IMR-90 (cell line): Measurements from ENCODE around the gene ANXA3. TPM values are rescaled to one million over a fixed set of nuclear protein-coding genes. Genes with fewer than 3 reads are reported as not detected.

Source experiments
- ATAC-seq: fragments of 200-7000 bp; cut with Tn5 transposase; 2 replicates; pipeline ENCODE4 v1.9.1; 2020; ENCODE audit warnings: low read depth, mild to moderate bottlenecking, moderate library complexity
- BruUV-seq: library from RNA; stranded (reverse); fragments of 400-500 nt; replicated peaks from 2 replicates; lab custom pipeline; 2021; lab: Mats Ljungman, UMichigan
- CTCF ChIA-PET: fragments of 300-600 bp; formaldehyde crosslinking; extraction: SDS; loops from one replicate; lab custom pipeline; 2021; ENCODE audit warnings: antibody characterized with exemption; lab: Yijun Ruan, JAX
- POLR2A ChIA-PET: fragments of 300-600 bp; sonication (Branson Sonifier 250); formaldehyde crosslinking; loops from one replicate; lab custom pipeline; 2022; ENCODE audit warnings: antibody characterized with exemption; ENCODE audit not compliant: unreplicated experiment; lab: Charles Lee
- DNase-seq: peaks from one replicate; pipeline ENCODE4 v3.0.0; 2013
- H2AFZ ChIP-seq: replicated peaks from 2 replicates; pipeline ENCODE3; 2013; ENCODE audit warnings: low read length, mild to moderate bottlenecking; ENCODE audit not compliant: poor library complexity
- H2AK5ac ChIP-seq: 2 replicates; pipeline ENCODE4 v1.6.1; 2013; ENCODE audit warnings: low read depth, low read length, inconsistent platforms
- H2AK9ac ChIP-seq: replicated peaks from 2 replicates; pipeline ENCODE3; 2013; ENCODE audit warnings: mild to moderate bottlenecking, low read depth, low read length, moderate library complexity; ENCODE audit not compliant: poor library complexity
- H2BK120ac ChIP-seq: 2 replicates; pipeline ENCODE4 v1.6.1; 2013; ENCODE audit warnings: low read depth, low read length, inconsistent platforms
- H2BK15ac ChIP-seq: 3 replicates; pipeline ENCODE4 v1.6.1; 2013; ENCODE audit warnings: low read depth, low read length, inconsistent platforms
- H2BK20ac ChIP-seq: 2 replicates; pipeline ENCODE4 v1.6.1; 2013; ENCODE audit warnings: low read depth, mild to moderate bottlenecking, inconsistent platforms, low read length, moderate library complexity
- H2BK5ac ChIP-seq: 2 replicates; pipeline ENCODE4 v1.6.1; 2013; ENCODE audit warnings: mild to moderate bottlenecking, low read depth, low read length, inconsistent platforms; ENCODE audit not compliant: poor library complexity, severe bottlenecking
- H3K14ac ChIP-seq: replicated peaks from 2 replicates; pipeline ENCODE4 v1.6.1; 2013; ENCODE audit warnings: low read depth, low read length, inconsistent platforms
- H3K18ac ChIP-seq: 2 replicates; pipeline ENCODE4 v1.6.1; 2013; ENCODE audit warnings: low read depth, low read length, control low read depth
- H3K23ac ChIP-seq: 2 replicates; pipeline ENCODE4 v1.6.1; 2013; ENCODE audit warnings: low read depth, low read length, inconsistent platforms
- H3K27ac ChIP-seq: 2 replicates; pipeline ENCODE4 v1.5.1; 2013; ENCODE audit warnings: mild to moderate bottlenecking, control low read depth, low read length; ENCODE audit not compliant: insufficient read depth
- H3K27me3 ChIP-seq: 2 replicates; pipeline ENCODE4 v1.6.1; 2013; ENCODE audit warnings: low read length; ENCODE audit not compliant: control insufficient read depth, insufficient read depth
- H3K36me3 ChIP-seq: 2 replicates; pipeline ENCODE4 v1.6.1; 2013; ENCODE audit warnings: low read length, mixed read lengths; ENCODE audit not compliant: control insufficient read depth, insufficient read depth
- H3K4ac ChIP-seq: 2 replicates; pipeline ENCODE4 v1.6.1; 2013; ENCODE audit warnings: low read depth, low read length, inconsistent platforms
- H3K4me1 ChIP-seq: 2 replicates; pipeline ENCODE4 v1.6.1; 2013; ENCODE audit warnings: low read length, mixed read lengths; ENCODE audit not compliant: control insufficient read depth, insufficient read depth
- H3K4me2 ChIP-seq: 2 replicates; pipeline ENCODE4 v1.6.1; 2013; ENCODE audit warnings: low read depth, mild to moderate bottlenecking, control low read depth, low read length, moderate library complexity
- H3K4me3 ChIP-seq: 2 replicates; pipeline ENCODE4 v1.5.1; 2013; ENCODE audit warnings: low read depth, mild to moderate bottlenecking, control low read depth, low read length, moderate library complexity; ENCODE audit not compliant: insufficient read depth
- H3K56ac ChIP-seq: 2 replicates; pipeline ENCODE4 v1.6.1; 2013; ENCODE audit warnings: low read length, inconsistent platforms; ENCODE audit not compliant: insufficient read depth; ENCODE audit errors: extremely low read depth
- H3K79me1 ChIP-seq, 2 experiments: 2 replicates each; pipeline ENCODE4 v1.6.1; 2013; ENCODE audit warnings: low read length in 2 of 2, inconsistent platforms in 1 of 2, low read depth in 1 of 2
- H3K9ac ChIP-seq: 2 replicates; pipeline ENCODE4 v1.6.1; 2013; ENCODE audit warnings: low read depth, low read length, control low read depth
- H3K9me1 ChIP-seq: 2 replicates; pipeline ENCODE4 v1.6.1; 2013; ENCODE audit warnings: low read length, inconsistent platforms; ENCODE audit not compliant: insufficient read depth
- H3K9me3 ChIP-seq: 2 replicates; pipeline ENCODE4 v1.6.1; 2013; ENCODE audit warnings: low read length; ENCODE audit not compliant: control insufficient read depth, insufficient read depth
- H4K20me1 ChIP-seq: 2 replicates; pipeline ENCODE4 v1.6.1; 2013; ENCODE audit warnings: low read length, inconsistent platforms; ENCODE audit not compliant: insufficient read depth
- H4K5ac ChIP-seq: 2 replicates; pipeline ENCODE4 v1.6.1; 2013; ENCODE audit warnings: mild to moderate bottlenecking, low read depth, low read length, control low read depth
- H4K8ac ChIP-seq, 2 experiments: 2 replicates each; pipeline ENCODE4 v1.6.1; 2013; ENCODE audit warnings: low read depth in 2 of 2, low read length in 2 of 2, control low read depth in 1 of 2, inconsistent platforms in 1 of 2
- H4K91ac ChIP-seq: 2 replicates; pipeline ENCODE4 v1.6.1; 2013; ENCODE audit warnings: low read depth, low read length, inconsistent platforms; ENCODE audit not compliant: insufficient read depth
- CEBPB ChIP-seq: IDR thresholded peaks from 2 replicates; pipeline ENCODE4 v1.6.1; 2012; ENCODE audit warnings: low read depth, low read length, improper control_type of control experiment
- RFX5 ChIP-seq: IDR thresholded peaks from 2 replicates; pipeline ENCODE4 v1.8.0; 2012; ENCODE audit warnings: low read depth, mild to moderate bottlenecking, low read length, moderate library complexity
- WGBS, 2 experiments: methylation state at CpG; one replicate each; pipeline versions ENCODE4 v1.1.5 to v1.1.7; 2013; ENCODE audit warnings: missing lambda C conversion rate in 2 of 2; ENCODE audit not compliant: insufficient read length in 1 of 2; ENCODE audit errors: extremely low coverage in 2 of 2; 5-methylcytosine and 5-hydroxymethylcytosine counted together
- dilution Hi-C: fragments of 300-500 bp; cut with HindIII; formaldehyde crosslinking; loops from one replicate; pipeline ENCODE4 v1.14.3; 2018; ENCODE audit warnings: low sequenced_read_pairs; ENCODE audit not compliant: unreplicated experiment
- in situ Hi-C: fragments of 300-500 bp; cut with MboI; formaldehyde crosslinking; loops from 3 replicates; pipeline ENCODE4 v1.14.3; 2019; ENCODE audit warnings: low sequenced_read_pairs, inconsistent platforms, mixed read lengths
- intact Hi-C: fragments of 100-400 bp; cut with micrococcal nuclease; formaldehyde crosslinking; loops from 2 replicates; pipeline ENCODE4 v1.10.0; 2022
- polyA plus RNA-seq, 3 experiments: library from polyadenylated mRNA; depleted of rRNA; stranded (reverse); fragments of >200 nt; gene quantifications; 2 replicates each; pipeline ENCODE4 v1.2.3, GENCODE V29; 2012; ENCODE audit warnings: low replicate concordance in 1 of 3
- total RNA-seq: library from RNA; depleted of rRNA; stranded (reverse); fragments of >200 nt; gene quantifications from 2 replicates; pipeline ENCODE4 v1.2.3, GENCODE V29; 2012

The ANXA3 gene
- total and polyA plus RNA-seq, 2 of the 4 experiments (the other 2 are of a cell fraction): 4.2 to 5.0 TPM

- H2AK9ac ChIP-seq: no peak overlapping the region
- dilution Hi-C loops (no loop called here), intact Hi-C loops (loop anchor here (5.0 kb wide), 1 partner anchor 81 kb away; no protein-coding TSS in a partner anchor), in situ Hi-C loops (no loop called here)
- peak overlapping the region; percentile 96 for H2BK120ac ChIP-seq
- no peak overlapping the region for H3K9ac ChIP-seq
- H3K36me3 ChIP-seq: no peaks in the 10 kb centered on the region
- no peaks in the 10 kb centered on the region for H3K9me3 ChIP-seq
- H3K4me2 ChIP-seq: peak overlapping the region; percentile 18; the same call in 1 of the 2 replicates
- H3K27ac ChIP-seq: 0 out of 2 replicates have a peak overlapping the region, but pooled peaks have one; percentile 2
- peaks cover 22% of the 10 kb centered on the region for H3K4me1 ChIP-seq
- ChIA-PET CTCF (interaction anchor here (0.6 kb wide), 1 partner anchor 25 kb away, joined by 3 read pairs; no protein-coding TSS in a partner anchor), POLR2A (no interaction called here)
- peak overlapping the region; percentile 74; the same call in 1 of the 2 replicates for H4K91ac ChIP-seq
- TF ChIP-seq CEBPB (peak; percentile 94), RFX5 (no peak)
- ATAC-seq (peak; percentile 27), DNase-seq (peak; percentile 55)
- H3K23ac ChIP-seq: peak overlapping the region; percentile 92
- peak overlapping the region; percentile 68 for H2AFZ ChIP-seq
- H3K9me1 ChIP-seq: peaks cover 15% of the 10 kb centered on the region
- H4K20me1 ChIP-seq: no peaks in the 10 kb centered on the region
- peak overlapping the region; percentile 2; the same call in 1 of the 2 replicates for H4K5ac ChIP-seq
- H3K14ac ChIP-seq: 0 out of 2 replicates have a peak overlapping the region, but pooled peaks have one; percentile 50
- H2BK20ac ChIP-seq: peak overlapping the region; percentile 90
- H3K79me1 ChIP-seq: peaks cover 0 to 6% of the 10 kb centered on the region in 2 experiments; a peak in 1 of 4 replicates
- H3K18ac ChIP-seq: peak overlapping the region; percentile 72
- H3K56ac ChIP-seq: no peak overlapping the region; the same call in 1 of the 2 replicates
- H4K8ac ChIP-seq: peak overlapping the region in 1 of 2 experiments; percentile 67; a peak in 2 of 4 replicates
- BruUV-seq: no TSS peak
- H2BK5ac ChIP-seq: peak overlapping the region; percentile 50
- no peaks in the 10 kb centered on the region for H3K27me3 ChIP-seq
- WGBS, 2 experiments: no CpG with 5 or more reads among the region's 2 CpGs
- peak overlapping the region; percentile 75; the same call in 2 of the 3 replicates for H2BK15ac ChIP-seq
- peak overlapping the region; percentile 95 for H3K4ac ChIP-seq
- H2AK5ac ChIP-seq: peak overlapping the region; percentile 98; the same call in 1 of the 2 replicates
- H3K4me3 ChIP-seq: no peak overlapping the region
Observed at GRCh38 chr4:78565971-78566372, 14.4 kb downstream of the ANXA3 start.
